HepG2 (cell line): ENCODE results near the gene ARID3C. TPM values are rescaled to one million over a fixed set of nuclear protein-coding genes. Genes with fewer than 3 reads are reported as not detected.

Experiments used
- ATAC-seq: fragments of 200-7000 bp; cut with Tn5 transposase; 3 replicates; pipeline ENCODE4 v1.9.1; 2020; ENCODE audit warnings: mild to moderate bottlenecking, moderate library complexity
- BruUV-seq: library from RNA; stranded (reverse); fragments of 400-500 nt; replicated peaks from 2 replicates; lab custom pipeline; 2021; lab: Mats Ljungman, UMichigan
- CTCF ChIA-PET: fragments of 300-600 bp; formaldehyde crosslinking; extraction: SDS; loops from one replicate; lab custom pipeline; 2021; ENCODE audit warnings: low total read pairs, inconsistent platforms, low intra/inter-chr PET ratio; lab: Yijun Ruan, JAX
- POLR2A ChIA-PET: fragments of 350-600 bp; sonication (Branson Sonifier 250); formaldehyde crosslinking; loops from one replicate; lab custom pipeline; 2020; ENCODE audit warnings: antibody characterized with exemption, inconsistent platforms; lab: Yijun Ruan, JAX
- DNase-seq: peaks from one replicate; pipeline ENCODE4 v3.0.0-alpha.2; 2015; ENCODE audit warnings: low spot score
- FAIRE-seq: peaks from 3 replicates; lab custom pipeline; 2011; peaks lifted over from hg19 to GRCh38; lab: Jason Lieb, UNC
- H2AFZ ChIP-seq: one replicate; pipeline ENCODE4 v1.6.1; 2011; ENCODE audit warnings: low read length, inconsistent platforms
- H3K27ac ChIP-seq: fragments of 300-600 bp; 3 replicates; pipeline ENCODE4 v1.8.0; 2011; ENCODE audit warnings: mixed run types, mild to moderate bottlenecking, mixed read lengths, low read length, inconsistent platforms; ENCODE audit not compliant: insufficient read depth; ENCODE audit errors: extremely low read length
- H3K27me3 ChIP-seq, 2 experiments: fragments of 200-600 bp in 1 of 2; 2 replicates in 1 of 2; 3 replicates in 1 of 2; pipeline versions ENCODE4 v1.6.0 to v1.8.0; 2011; ENCODE audit warnings: low read length in 2 of 2, mild to moderate bottlenecking in 2 of 2, moderate library complexity in 2 of 2, inconsistent platforms in 1 of 2; ENCODE audit not compliant: insufficient read depth in 2 of 2, control insufficient read depth in 1 of 2
- H3K36me3 ChIP-seq, 2 experiments: fragments of 200-600 bp in 1 of 2; replicated peaks in 1 of 2; 2 replicates in 1 of 2; 3 replicates in 1 of 2; pipeline versions ENCODE4 v1.5.1 to v1.8.0; 2011; ENCODE audit warnings: low read length in 2 of 2, inconsistent platforms in 1 of 2; ENCODE audit not compliant: insufficient read depth in 2 of 2, control insufficient read depth in 1 of 2
- H3K4me1 ChIP-seq: 2 replicates; pipeline ENCODE4 v1.5.1; 2012; ENCODE audit warnings: low read length, inconsistent platforms; ENCODE audit not compliant: insufficient read depth
- H3K4me2 ChIP-seq: 2 replicates; pipeline ENCODE4 v1.6.0; 2011; ENCODE audit warnings: low read depth, low read length, inconsistent platforms
- H3K4me3 ChIP-seq, 3 experiments: fragments of 200-600 bp in 1 of 3; sonication (generic), shearing (Covaris generic) in 1 of 3; replicated peaks in 1 of 3; 2 replicates each; pipeline ENCODE4 v1.5.1; 2011 to 2016; ENCODE audit warnings: low read length in 3 of 3, inconsistent platforms in 2 of 3, low read depth in 2 of 3, mild to moderate bottlenecking in 2 of 3, control low read depth in 1 of 3, mixed read lengths in 1 of 3; ENCODE audit not compliant: insufficient read depth in 1 of 3
- H3K79me2 ChIP-seq: one replicate; pipeline ENCODE4 v1.6.1; 2011; ENCODE audit warnings: low read length, inconsistent platforms; ENCODE audit not compliant: insufficient read depth
- H3K9ac ChIP-seq: 2 replicates; pipeline ENCODE4 v1.6.0; 2011; ENCODE audit warnings: mild to moderate bottlenecking, low read depth, low read length, inconsistent platforms; ENCODE audit not compliant: insufficient read depth
- H3K9me3 ChIP-seq: 2 replicates; pipeline ENCODE4 v1.5.1; 2012; ENCODE audit warnings: mild to moderate bottlenecking, low read length
- H4K20me1 ChIP-seq: 2 replicates; pipeline ENCODE4 v1.6.0; 2011; ENCODE audit warnings: inconsistent platforms, mild to moderate bottlenecking, low read length, moderate library complexity; ENCODE audit not compliant: insufficient read depth
- CEBPB ChIP-seq: IDR thresholded peaks from 2 replicates; pipeline ENCODE4 v1.6.1; 2011; ENCODE audit warnings: low read depth, low read length, improper control_type of control experiment, borderline replicate concordance
- IRF9 ChIP-seq: sonication (generic); formaldehyde crosslinking; IDR thresholded peaks from 2 replicates; pipeline ENCODE4 v1.8.0; 2022; ENCODE audit warnings: missing genetic modification reagents, mild to moderate bottlenecking, borderline replicate concordance
- WGBS: methylation state at CpG from one replicate; pipeline ENCODE4 v1.1.6; 2017; ENCODE audit warnings: low lambda C conversion rate; 5-methylcytosine and 5-hydroxymethylcytosine counted together
- in situ Hi-C: cut with HindIII; loops from 2 replicates; pipeline ENCODE4 v1.10.0; 2017; ENCODE audit warnings: low pct_unique_long_range_greater_than_20kb; ENCODE audit not compliant: extremely low pct_ligation_motif_present
- intact Hi-C: fragments of 100-400 bp; cut with micrococcal nuclease; formaldehyde crosslinking; loops from one replicate; pipeline ENCODE4 v1.10.0; 2022; ENCODE audit not compliant: unreplicated experiment
- polyA plus RNA-seq, 8 experiments: library from polyadenylated mRNA; depleted of rRNA in 3 of 8; stranded (reverse) in 7 of 8; unstranded in 1 of 8; fragments of >200 nt; fragmentation: Illumina TruSeq in 4 of 8; extraction: Trizol in 4 of 8; gene quantifications; 2 replicates each; pipeline versions ENCODE4 v1.2.1 to v1.2.3, GENCODE V29; 2011 to 2016; ENCODE audit warnings: low read depth in 4 of 8, missing spikeins in 1 of 8, mixed read lengths in 1 of 8; ENCODE audit not compliant: insufficient read depth in 1 of 8
- total RNA-seq, 5 experiments: library from RNA; depleted of rRNA; stranded (reverse); fragments of >200 nt; fragmentation: Illumina TruSeq; extraction: Trizol; gene quantifications; 2 replicates each; pipeline ENCODE4 v1.2.3, GENCODE V29; 2016; ENCODE audit warnings: low read depth in 1 of 5
- TF ChIP-seq, protein P1 (sequence below), 2 experiments: sonication (generic) in 1 of 2; formaldehyde crosslinking in 1 of 2; IDR thresholded peaks; 2 replicates each; pipeline versions ENCODE4 v1.4.0 to v1.6.1; 2018 to 2020; ENCODE audit warnings: missing genetic modification reagents in 2 of 2, borderline replicate concordance in 1 of 2, low read depth in 1 of 2, mild to moderate bottlenecking in 1 of 2, missing biosample characterization in 1 of 2
- TF ChIP-seq, protein P2 (sequence below): sonication (generic); formaldehyde crosslinking; IDR thresholded peaks from 2 replicates; pipeline ENCODE4 v1.5.0; 2020; ENCODE audit warnings: missing genetic modification reagents

The ARID3C gene
- total and polyA plus RNA-seq, 2 of the 13 experiments (the other 11 are each of a cell fraction or from before 2014, with no cell fraction given), result not detected

GRCh38 chr9:34591917-34592866, 36.7 kb downstream of the ARID3C start:
- H2AFZ ChIP-seq, result no peak overlapping the region
- 35% methylated on average over 10 of the region's 16 CpGs for WGBS
- H3K27me3 ChIP-seq, result peaks cover 14 to 70% of the 10 kb centered on the region in 2 experiments
- no peak overlapping the region for H3K27ac ChIP-seq
- no peaks in the 10 kb centered on the region for H3K79me2 ChIP-seq
- H3K36me3 ChIP-seq, result no peaks in the 10 kb centered on the region
- H3K4me3 ChIP-seq, result no peak overlapping the region
- CTCF ChIA-PET, result interaction anchor here (1.1 to 3.9 kb wide), 6 partner anchors 10 to 188 kb away, joined by 3 to 42 read pairs (median 10); no protein-coding TSS in a partner anchor
- no peaks in the 10 kb centered on the region for H3K9me3 ChIP-seq
- intact Hi-C loops (loop anchor here (1.0 to 5.0 kb wide), 3 partner anchors 44 to 155 kb away; no protein-coding TSS in a partner anchor), in situ Hi-C loops (loop anchor here (5.0 kb wide), 1 partner anchor 40 kb away; no protein-coding TSS in a partner anchor)
- FAIRE-seq (no peak), ATAC-seq (no peak; the same call in 2 of the 3 replicates), DNase-seq (no peak)
- H3K4me2 ChIP-seq, result peak overlapping the region; percentile 34; the same call in 1 of the 2 replicates
- no peak overlapping the region for H3K9ac ChIP-seq
- POLR2A ChIA-PET, result interaction anchor here (1.0 kb wide), 1 partner anchor 188 kb away, joined by 3 read pairs; no protein-coding TSS in a partner anchor
- TF ChIP-seq CEBPB, result no peak
- TF ChIP-seq, protein P1, sequence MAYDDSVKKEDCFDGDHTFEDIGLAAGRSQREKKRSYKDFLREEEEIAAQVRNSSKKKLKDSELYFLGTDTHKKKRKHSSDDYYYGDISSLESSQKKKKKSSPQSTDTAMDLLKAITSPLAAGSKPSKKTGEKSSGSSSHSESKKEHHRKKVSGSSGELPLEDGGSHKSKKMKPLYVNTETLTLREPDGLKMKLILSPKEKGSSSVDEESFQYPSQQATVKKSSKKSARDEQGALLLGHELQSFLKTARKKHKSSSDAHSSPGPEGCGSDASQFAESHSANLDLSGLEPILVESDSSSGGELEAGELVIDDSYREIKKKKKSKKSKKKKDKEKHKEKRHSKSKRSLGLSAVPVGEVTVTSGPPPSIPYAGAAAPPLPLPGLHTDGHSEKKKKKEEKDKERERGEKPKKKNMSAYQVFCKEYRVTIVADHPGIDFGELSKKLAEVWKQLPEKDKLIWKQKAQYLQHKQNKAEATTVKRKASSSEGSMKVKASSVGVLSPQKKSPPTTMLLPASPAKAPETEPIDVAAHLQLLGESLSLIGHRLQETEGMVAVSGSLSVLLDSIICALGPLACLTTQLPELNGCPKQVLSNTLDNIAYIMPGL (CRISPR knock-in tag; IDR thresholded peaks at IDR 0.05; ENCODE audit: borderline replicate concordance in 1 of 2, low read depth in 1 of 2), result 0 out of 4 replicates have a peak, but pooled peaks of 1 of the 2 experiments have one; percentile 4
- TF ChIP-seq IRF9, result peak; percentile 60; the same call in 1 of the 2 replicates
- TF ChIP-seq, protein P2, sequence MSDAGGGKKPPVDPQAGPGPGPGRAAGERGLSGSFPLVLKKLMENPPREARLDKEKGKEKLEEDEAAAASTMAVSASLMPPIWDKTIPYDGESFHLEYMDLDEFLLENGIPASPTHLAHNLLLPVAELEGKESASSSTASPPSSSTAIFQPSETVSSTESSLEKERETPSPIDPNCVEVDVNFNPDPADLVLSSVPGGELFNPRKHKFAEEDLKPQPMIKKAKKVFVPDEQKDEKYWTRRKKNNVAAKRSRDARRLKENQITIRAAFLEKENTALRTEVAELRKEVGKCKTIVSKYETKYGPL (CRISPR knock-in tag), result no peak
- BruUV-seq, result no TSS peak
- peaks cover 4% of the 10 kb centered on the region; the same call in 1 of the 2 replicates for H4K20me1 ChIP-seq
- H3K4me1 ChIP-seq, result peaks cover 28% of the 10 kb centered on the region; the same call in 1 of the 2 replicates
